K562 (cell line): ENCODE results near the gene NPB. TPM values are rescaled to one million over a fixed set of nuclear protein-coding genes. Genes with fewer than 3 reads are reported as not detected.
A peak's percentile ranks its signal among the peaks of the same experiment; 100 is the strongest.

ENCODE experiments used
- CHD4 ChIP-seq: fragments of 200-600 bp; sonication (generic); IDR thresholded peaks from 3 replicates; pipeline ENCODE4 v1.6.1; 2012; ENCODE audit warnings: low read depth, mild to moderate bottlenecking, mixed read lengths, low read length, inconsistent platforms; ENCODE audit not compliant: insufficient read depth, insufficient replicate concordance, poor library complexity, severe bottlenecking
- DPF2 ChIP-seq: fragments of 450-650 bp; IDR thresholded peaks from 2 replicates; pipeline ENCODE4 v1.6.1; 2016
- ELF2 ChIP-seq: fragments of 250-450 bp; sonication (Bioruptor Pico); IDR thresholded peaks from 2 replicates; pipeline ENCODE4 v1.5.0; 2021; ENCODE audit warnings: mild to moderate bottlenecking
- FOXJ3 ChIP-seq: sonication (generic); formaldehyde crosslinking; IDR thresholded peaks from 2 replicates; pipeline ENCODE4 v1.4.0; 2020; ENCODE audit warnings: mild to moderate bottlenecking, missing genetic modification reagents
- HOXB6 ChIP-seq: fragments of 250-450 bp; sonication (Bioruptor Pico); IDR thresholded peaks from 2 replicates; pipeline ENCODE4 v1.5.1; 2022; ENCODE audit warnings: mild to moderate bottlenecking, borderline replicate concordance
- KLF1 ChIP-seq: fragments of 450-650 bp; IDR thresholded peaks from 2 replicates; pipeline ENCODE4 v1.6.1; 2016; ENCODE audit warnings: missing genetic modification characterization, missing compliant biosample characterization
- MAFK ChIP-seq: IDR thresholded peaks from 2 replicates; pipeline ENCODE4 v1.6.1; 2011; ENCODE audit warnings: low read length, improper control_type of control experiment
- MEF2D ChIP-seq: conservative IDR thresholded peaks from 2 replicates; pipeline ENCODE4 v1.6.1; 2016; ENCODE audit warnings: low read depth, missing genetic modification characterization, missing compliant biosample characterization
- PCBP1 ChIP-seq: fragments of 200-400 bp; formaldehyde crosslinking; IDR thresholded peaks from 2 replicates; pipeline ENCODE4 v1.6.1; 2018; ENCODE audit warnings: mild to moderate bottlenecking, low read depth, low read length; ENCODE audit not compliant: poor library complexity, severe bottlenecking
- SUPT5H ChIP-seq: fragments of 450-650 bp; IDR thresholded peaks from 2 replicates; pipeline ENCODE4 v1.6.1; 2016
- ZKSCAN1 ChIP-seq: fragments of 150-350 bp; IDR thresholded peaks from 2 replicates; pipeline ENCODE4 v1.6.1; 2016; ENCODE audit warnings: low read depth, low read length
- ZKSCAN8 ChIP-seq: fragments of 200-800 bp; sonication (Bioruptor generic); IDR thresholded peaks from 2 replicates; pipeline ENCODE4 v1.6.1; 2016; ENCODE audit warnings: missing genetic modification characterization, missing compliant biosample characterization
- ZNF143 ChIP-seq: sonication (generic); formaldehyde crosslinking; IDR thresholded peaks from 2 replicates; pipeline ENCODE4 v1.9.0; 2022; ENCODE audit warnings: mild to moderate bottlenecking, missing genetic modification reagents
- ZNF311 ChIP-seq: fragments of 250-450 bp; sonication (Bioruptor Pico); IDR thresholded peaks from 2 replicates; pipeline ENCODE4 v1.4.0; 2020; ENCODE audit warnings: mild to moderate bottlenecking, moderate library complexity
- polyA plus RNA-seq, 8 experiments: library from polyadenylated mRNA; depleted of rRNA in 4 of 8; stranded (reverse) in 5 of 8; unstranded in 3 of 8; fragments of >200 nt; fragmentation: Nextera tagmentation in 2 of 8; fragmentation: Illumina TruSeq in 1 of 8; extraction: Ambion mirVana in 2 of 8; extraction: Trizol in 1 of 8; gene quantifications; 2 replicates each; pipeline versions ENCODE4 v1.2.1 to v1.2.3, GENCODE V29; 2011 to 2014; ENCODE audit warnings: inconsistent platforms in 1 of 8, missing spikeins in 1 of 8
- total RNA-seq, 7 experiments: library from RNA; depleted of rRNA in 6 of 7; stranded (reverse); fragments of >200 nt in 6 of 7; fragmentation: Illumina TruSeq in 2 of 7; extraction: Trizol in 2 of 7; gene quantifications; 2 replicates each; pipeline versions ENCODE4 v1.2.1 to v1.2.3, GENCODE V29; 2011 to 2021; ENCODE audit warnings: low replicate concordance in 1 of 7
- TF ChIP-seq, protein P1 (sequence below): sonication (generic); formaldehyde crosslinking; IDR thresholded peaks from 2 replicates; pipeline ENCODE4 v1.8.1; 2023; ENCODE audit warnings: mild to moderate bottlenecking, missing genetic modification reagents
- TF ChIP-seq, protein P2 (sequence below): fragments of 250-450 bp; sonication (Bioruptor Pico); IDR thresholded peaks from 2 replicates; pipeline ENCODE4 v1.4.0; 2020; ENCODE audit warnings: mild to moderate bottlenecking, moderate library complexity, borderline replicate concordance
- TF ChIP-seq, protein P3 (sequence below): sonication (generic); formaldehyde crosslinking; IDR thresholded peaks from 2 replicates; pipeline ENCODE4 v1.8.0; 2022; ENCODE audit warnings: missing genetic modification reagents, mild to moderate bottlenecking, borderline replicate concordance
- TF ChIP-seq, protein P4 (sequence below): sonication (generic); formaldehyde crosslinking; IDR thresholded peaks from 2 replicates; pipeline ENCODE4 v1.8.1; 2023; ENCODE audit warnings: missing genetic modification reagents, mild to moderate bottlenecking, borderline replicate concordance

Gene NPB
- total and polyA plus RNA-seq, 9 of the 15 experiments (the other 6 are each of a cell fraction or from before 2014, with no cell fraction given) = 0.03 to 0.61 (median 0.14) TPM; not detected in 2

DNA sequence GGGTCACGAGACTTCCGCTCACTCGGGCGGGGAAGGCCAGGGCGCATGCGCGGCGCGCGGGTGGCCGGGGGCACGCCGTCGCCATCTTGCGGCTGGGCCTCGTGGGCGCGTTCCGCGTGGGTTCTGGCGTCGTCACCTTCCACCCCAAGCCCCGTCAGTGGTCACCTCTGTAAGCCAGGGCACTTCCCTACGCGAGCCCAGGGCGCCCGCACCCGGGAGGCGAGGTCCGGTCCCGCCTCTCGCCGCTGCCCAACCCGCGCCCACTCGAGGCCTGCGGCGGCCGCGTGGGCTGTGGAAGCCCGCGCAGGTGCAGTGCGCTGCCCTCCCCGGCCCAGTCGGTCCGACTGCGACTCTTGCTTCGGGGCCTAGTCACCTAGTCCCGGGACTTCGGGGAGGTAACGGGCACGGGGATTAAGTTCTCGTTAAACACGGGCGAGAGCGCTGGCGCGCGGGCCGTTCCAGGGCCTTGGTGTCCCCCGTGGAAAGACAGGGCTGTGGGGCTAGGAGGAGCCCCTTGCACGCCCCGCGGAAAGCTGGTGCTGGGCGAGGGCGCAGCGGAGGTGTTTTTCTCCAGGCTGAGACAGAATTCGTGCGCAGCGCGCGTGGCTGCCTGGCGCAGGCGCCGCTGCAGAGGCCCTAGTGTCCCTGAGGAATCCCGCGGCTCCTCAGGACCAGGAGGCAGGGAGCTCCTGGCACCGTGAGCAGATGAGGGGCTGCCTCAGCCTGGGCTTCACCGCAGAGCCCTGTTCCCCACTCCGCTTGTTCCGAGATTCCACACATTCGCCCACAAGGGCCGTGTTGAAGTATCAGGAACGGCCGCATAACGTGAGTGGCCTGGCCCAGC is 30.4 kb upstream of the NPB start (continued):
- TF ChIP-seq FOXJ3 (CRISPR knock-in tag) (no peak), PCBP1 (peak; percentile 79), MEF2D (no peak), ZKSCAN1 (no peak), ELF2 (CRISPR knock-in tag) (peak; percentile 94), DPF2 (no peak), HOXB6 (no peak), ZKSCAN8 (CRISPR knock-in tag) (0 out of 2 replicates have a peak, but pooled peaks have one; percentile 63), SUPT5H (peak; percentile 50), ZNF311 (CRISPR knock-in tag) (no peak), ZNF143 (CRISPR knock-in tag) (peak; percentile 61), MAFK (no peak), KLF1 (tag) (peak; percentile 69), CHD4 (peak; percentile 85)
- TF ChIP-seq, protein P1, sequence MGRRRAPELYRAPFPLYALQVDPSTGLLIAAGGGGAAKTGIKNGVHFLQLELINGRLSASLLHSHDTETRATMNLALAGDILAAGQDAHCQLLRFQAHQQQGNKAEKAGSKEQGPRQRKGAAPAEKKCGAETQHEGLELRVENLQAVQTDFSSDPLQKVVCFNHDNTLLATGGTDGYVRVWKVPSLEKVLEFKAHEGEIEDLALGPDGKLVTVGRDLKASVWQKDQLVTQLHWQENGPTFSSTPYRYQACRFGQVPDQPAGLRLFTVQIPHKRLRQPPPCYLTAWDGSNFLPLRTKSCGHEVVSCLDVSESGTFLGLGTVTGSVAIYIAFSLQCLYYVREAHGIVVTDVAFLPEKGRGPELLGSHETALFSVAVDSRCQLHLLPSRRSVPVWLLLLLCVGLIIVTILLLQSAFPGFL = 0 out of 2 replicates have a peak, but pooled peaks have one; percentile 61
- TF ChIP-seq, protein P2, sequence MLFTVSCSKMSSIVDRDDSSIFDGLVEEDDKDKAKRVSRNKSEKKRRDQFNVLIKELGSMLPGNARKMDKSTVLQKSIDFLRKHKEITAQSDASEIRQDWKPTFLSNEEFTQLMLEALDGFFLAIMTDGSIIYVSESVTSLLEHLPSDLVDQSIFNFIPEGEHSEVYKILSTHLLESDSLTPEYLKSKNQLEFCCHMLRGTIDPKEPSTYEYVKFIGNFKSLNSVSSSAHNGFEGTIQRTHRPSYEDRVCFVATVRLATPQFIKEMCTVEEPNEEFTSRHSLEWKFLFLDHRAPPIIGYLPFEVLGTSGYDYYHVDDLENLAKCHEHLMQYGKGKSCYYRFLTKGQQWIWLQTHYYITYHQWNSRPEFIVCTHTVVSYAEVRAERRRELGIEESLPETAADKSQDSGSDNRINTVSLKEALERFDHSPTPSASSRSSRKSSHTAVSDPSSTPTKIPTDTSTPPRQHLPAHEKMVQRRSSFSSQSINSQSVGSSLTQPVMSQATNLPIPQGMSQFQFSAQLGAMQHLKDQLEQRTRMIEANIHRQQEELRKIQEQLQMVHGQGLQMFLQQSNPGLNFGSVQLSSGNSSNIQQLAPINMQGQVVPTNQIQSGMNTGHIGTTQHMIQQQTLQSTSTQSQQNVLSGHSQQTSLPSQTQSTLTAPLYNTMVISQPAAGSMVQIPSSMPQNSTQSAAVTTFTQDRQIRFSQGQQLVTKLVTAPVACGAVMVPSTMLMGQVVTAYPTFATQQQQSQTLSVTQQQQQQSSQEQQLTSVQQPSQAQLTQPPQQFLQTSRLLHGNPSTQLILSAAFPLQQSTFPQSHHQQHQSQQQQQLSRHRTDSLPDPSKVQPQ (CRISPR knock-in tag) = no peak
- TF ChIP-seq, protein P3, sequence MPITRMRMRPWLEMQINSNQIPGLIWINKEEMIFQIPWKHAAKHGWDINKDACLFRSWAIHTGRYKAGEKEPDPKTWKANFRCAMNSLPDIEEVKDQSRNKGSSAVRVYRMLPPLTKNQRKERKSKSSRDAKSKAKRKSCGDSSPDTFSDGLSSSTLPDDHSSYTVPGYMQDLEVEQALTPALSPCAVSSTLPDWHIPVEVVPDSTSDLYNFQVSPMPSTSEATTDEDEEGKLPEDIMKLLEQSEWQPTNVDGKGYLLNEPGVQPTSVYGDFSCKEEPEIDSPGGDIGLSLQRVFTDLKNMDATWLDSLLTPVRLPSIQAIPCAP (CRISPR knock-in tag) = peak; percentile 87; the same call in 1 of the 2 replicates
- TF ChIP-seq, protein P4, sequence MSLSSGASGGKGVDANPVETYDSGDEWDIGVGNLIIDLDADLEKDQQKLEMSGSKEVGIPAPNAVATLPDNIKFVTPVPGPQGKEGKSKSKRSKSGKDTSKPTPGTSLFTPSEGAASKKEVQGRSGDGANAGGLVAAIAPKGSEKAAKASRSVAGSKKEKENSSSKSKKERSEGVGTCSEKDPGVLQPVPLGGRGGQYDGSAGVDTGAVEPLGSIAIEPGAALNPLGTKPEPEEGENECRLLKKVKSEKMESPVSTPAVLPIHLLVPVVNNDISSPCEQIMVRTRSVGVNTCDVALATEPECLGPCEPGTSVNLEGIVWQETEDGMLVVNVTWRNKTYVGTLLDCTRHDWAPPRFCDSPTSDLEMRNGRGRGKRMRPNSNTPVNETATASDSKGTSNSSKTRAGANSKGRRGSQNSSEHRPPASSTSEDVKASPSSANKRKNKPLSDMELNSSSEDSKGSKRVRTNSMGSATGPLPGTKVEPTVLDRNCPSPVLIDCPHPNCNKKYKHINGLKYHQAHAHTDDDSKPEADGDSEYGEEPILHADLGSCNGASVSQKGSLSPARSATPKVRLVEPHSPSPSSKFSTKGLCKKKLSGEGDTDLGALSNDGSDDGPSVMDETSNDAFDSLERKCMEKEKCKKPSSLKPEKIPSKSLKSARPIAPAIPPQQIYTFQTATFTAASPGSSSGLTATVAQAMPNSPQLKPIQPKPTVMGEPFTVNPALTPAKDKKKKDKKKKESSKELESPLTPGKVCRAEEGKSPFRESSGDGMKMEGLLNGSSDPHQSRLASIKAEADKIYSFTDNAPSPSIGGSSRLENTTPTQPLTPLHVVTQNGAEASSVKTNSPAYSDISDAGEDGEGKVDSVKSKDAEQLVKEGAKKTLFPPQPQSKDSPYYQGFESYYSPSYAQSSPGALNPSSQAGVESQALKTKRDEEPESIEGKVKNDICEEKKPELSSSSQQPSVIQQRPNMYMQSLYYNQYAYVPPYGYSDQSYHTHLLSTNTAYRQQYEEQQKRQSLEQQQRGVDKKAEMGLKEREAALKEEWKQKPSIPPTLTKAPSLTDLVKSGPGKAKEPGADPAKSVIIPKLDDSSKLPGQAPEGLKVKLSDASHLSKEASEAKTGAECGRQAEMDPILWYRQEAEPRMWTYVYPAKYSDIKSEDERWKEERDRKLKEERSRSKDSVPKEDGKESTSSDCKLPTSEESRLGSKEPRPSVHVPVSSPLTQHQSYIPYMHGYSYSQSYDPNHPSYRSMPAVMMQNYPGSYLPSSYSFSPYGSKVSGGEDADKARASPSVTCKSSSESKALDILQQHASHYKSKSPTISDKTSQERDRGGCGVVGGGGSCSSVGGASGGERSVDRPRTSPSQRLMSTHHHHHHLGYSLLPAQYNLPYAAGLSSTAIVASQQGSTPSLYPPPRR (CRISPR knock-in tag) = no peak
